Measurements from ENCODE around the gene SLC38A11.
A peak's percentile ranks its signal among the peaks of the same experiment; 100 is the strongest.

SLC38A11 gene

GRCh38 chr2:164953279-164953678, 2.0 kb downstream of the SLC38A11 start:
- TF ChIP-seq CTCF (IDR thresholded peaks at IDR 0.05; ENCODE audit: low read depth, low read length) = no peak
- no peaks in the 10 kb centered on the region for H3K27me3 ChIP-seq (ENCODE audit: insufficient read depth, low read depth, severe bottlenecking)
- H3K9me3 ChIP-seq (ENCODE audit: severe bottlenecking) = peaks cover 7% of the 10 kb centered on the region
- no peaks in the 10 kb centered on the region for H3K36me3 ChIP-seq
- no peak for DNase-seq
- no peak overlapping the region for H3K27ac ChIP-seq
- no peak overlapping the region for H3K4me3 ChIP-seq (ENCODE audit: low read depth, low read length)

GRCh38 chr2:164952057-164952702, 3.1 kb downstream of the SLC38A11 start:
- Histone ChIP-seq H3K4me3 (ENCODE audit: low read depth, low read length) (no peak overlapping the region), H3K36me3 (no peaks in the 10 kb centered on the region), H3K27me3 (ENCODE audit: insufficient read depth, low read depth, severe bottlenecking) (no peaks in the 10 kb centered on the region), H3K9me3 (ENCODE audit: severe bottlenecking) (peaks cover 7% of the 10 kb centered on the region), H3K27ac (no peak overlapping the region)
- peak; percentile 44 for DNase-seq
- peak; percentile 5; the same call in 1 of the 2 replicates for TF ChIP-seq CTCF (IDR thresholded peaks at IDR 0.05; ENCODE audit: low read depth, low read length)

GRCh38 chr2:164948540-164948939, 6.8 kb downstream of the SLC38A11 start:
- DNase-seq = no peak
- no peaks in the 10 kb centered on the region for H3K36me3 ChIP-seq
- no peak for TF ChIP-seq CTCF (IDR thresholded peaks at IDR 0.05; ENCODE audit: low read depth, low read length)

GRCh38 chr2:164947281-164947680, 8.0 kb downstream of the SLC38A11 start:
- peaks cover 7% of the 10 kb centered on the region for H3K9me3 ChIP-seq (ENCODE audit: severe bottlenecking)
- no peaks in the 10 kb centered on the region for H3K27me3 ChIP-seq (ENCODE audit: insufficient read depth, low read depth, severe bottlenecking)
- no peaks in the 10 kb centered on the region for H3K36me3 ChIP-seq
- TF ChIP-seq CTCF (IDR thresholded peaks at IDR 0.05; ENCODE audit: low read depth, low read length) = no peak
- no peak for DNase-seq
- H3K4me3 ChIP-seq (ENCODE audit: low read depth, low read length) = no peak overlapping the region
- no peak overlapping the region for H3K27ac ChIP-seq

More at GRCh38 chr2:164948540-164948939, 6.8 kb downstream of the SLC38A11 start:
- Histone ChIP-seq H3K4me3 (ENCODE audit: low read depth, low read length) (no peak overlapping the region), H3K9me3 (ENCODE audit: severe bottlenecking) (peaks cover 7% of the 10 kb centered on the region), H3K27me3 (ENCODE audit: insufficient read depth, low read depth, severe bottlenecking) (no peaks in the 10 kb centered on the region), H3K27ac (no peak overlapping the region)

GRCh38 chr2:164943289-164943688, 12.0 kb downstream of the SLC38A11 start:
- DNase-seq = no peak
- H3K27me3 ChIP-seq (ENCODE audit: insufficient read depth, low read depth, severe bottlenecking) = no peaks in the 10 kb centered on the region
- H3K4me3 ChIP-seq (ENCODE audit: low read depth, low read length) = no peak overlapping the region
- H3K36me3 ChIP-seq = no peaks in the 10 kb centered on the region
- no peaks in the 10 kb centered on the region for H3K9me3 ChIP-seq (ENCODE audit: severe bottlenecking)
- no peak overlapping the region for H3K27ac ChIP-seq
- no peak for TF ChIP-seq CTCF (IDR thresholded peaks at IDR 0.05; ENCODE audit: low read depth, low read length)

- no peak overlapping the region for H3K4me3 ChIP-seq (ENCODE audit: low read depth, low read length)
- no peak for TF ChIP-seq CTCF (IDR thresholded peaks at IDR 0.05; ENCODE audit: low read depth, low read length)
- no peaks in the 10 kb centered on the region for H3K36me3 ChIP-seq
- no peaks in the 10 kb centered on the region for H3K9me3 ChIP-seq (ENCODE audit: severe bottlenecking)
- DNase-seq = no peak
- H3K27me3 ChIP-seq (ENCODE audit: insufficient read depth, low read depth, severe bottlenecking) = no peaks in the 10 kb centered on the region
- H3K27ac ChIP-seq = no peak overlapping the region
Observed at GRCh38 chr2:164937864-164938401, 17.4 kb downstream of the SLC38A11 start.

Measured in WERI-Rb-1 (cell line).